NCI-H2029 treated with DMSO at 0.1 percent for 48 hours (cell line): Measurements from ENCODE around the gene OSBPL10.
A peak's percentile ranks its signal among the peaks of the same experiment; 100 is the strongest.
"Not testable (repeated sequence)": the region's sequence is repeated elsewhere in the genome, so short reads cannot be mapped to it uniquely, and the experiment has no call there.

Experiments used
- DNase-seq: peaks from one replicate; lab custom pipeline; 2025; lab: John Stamatoyannopoulos, UW

The OSBPL10 gene

GRCh38 chr3:31704591-31705179, 276.4 kb downstream of the OSBPL10 start:
- DNase-seq, result peak; percentile 29

GRCh38 chr3:31704156-31704555, 276.9 kb downstream of the OSBPL10 start:
- DNase-seq, result no peak

- DNase-seq, result no peak
Measured at GRCh38 chr3:31701286-31701685, 279.8 kb downstream of the OSBPL10 start.

- DNase-seq, result no peak
Measured at GRCh38 chr3:31699309-31699953, 281.6 kb downstream of the OSBPL10 start.

GRCh38 chr3:31696815-31697548, 284.1 kb downstream of the OSBPL10 start:
- DNase-seq, result no peak

GRCh38 chr3:31696009-31696297, 285.1 kb downstream of the OSBPL10 start:
- no peak for DNase-seq

GRCh38 chr3:31695280-31696008, 285.6 kb downstream of the OSBPL10 start:
- no peak for DNase-seq

GRCh38 chr3:31693346-31693745, 287.7 kb downstream of the OSBPL10 start:
- DNase-seq, result no peak

GRCh38 chr3:31692751-31693150, 288.3 kb downstream of the OSBPL10 start:
- no peak for DNase-seq

GRCh38 chr3:31690771-31691170, 290.3 kb downstream of the OSBPL10 start:
- no peak for DNase-seq

- DNase-seq, result not testable (repeated sequence)
Measured at GRCh38 chr3:31689523-31689922, 291.5 kb downstream of the OSBPL10 start.

GRCh38 chr3:31688984-31689383, 292.1 kb downstream of the OSBPL10 start:
- no peak for DNase-seq

- DNase-seq, result no peak
Measured at GRCh38 chr3:31687020-31687802, 293.9 kb downstream of the OSBPL10 start.

GRCh38 chr3:31680072-31680870, 300.8 kb downstream of the OSBPL10 start:
- no peak for DNase-seq

GRCh38 chr3:31676556-31676955, 304.5 kb downstream of the OSBPL10 start:
- DNase-seq, result no peak

- DNase-seq, result no peak
Measured at GRCh38 chr3:31673950-31674349, 307.1 kb downstream of the OSBPL10 start.

GRCh38 chr3:31671976-31672375, 309.1 kb downstream of the OSBPL10 start:
- no peak for DNase-seq

GRCh38 chr3:31671451-31671850, 309.6 kb downstream of the OSBPL10 start:
- DNase-seq, result no peak

- no peak for DNase-seq
Measured at GRCh38 chr3:31670722-31671121, 310.3 kb downstream of the OSBPL10 start.

GRCh38 chr3:31670136-31670535, 310.9 kb downstream of the OSBPL10 start:
- DNase-seq, result no peak

- DNase-seq, result no peak
Measured at GRCh38 chr3:31668242-31668641, 312.8 kb downstream of the OSBPL10 start.
